Measurements from ENCODE around the gene PRKAA1.
"Not testable (repeated sequence)": the region's sequence is repeated elsewhere in the genome, so short reads cannot be mapped to it uniquely, and the experiment has no call there.

The PRKAA1 gene

DNA sequence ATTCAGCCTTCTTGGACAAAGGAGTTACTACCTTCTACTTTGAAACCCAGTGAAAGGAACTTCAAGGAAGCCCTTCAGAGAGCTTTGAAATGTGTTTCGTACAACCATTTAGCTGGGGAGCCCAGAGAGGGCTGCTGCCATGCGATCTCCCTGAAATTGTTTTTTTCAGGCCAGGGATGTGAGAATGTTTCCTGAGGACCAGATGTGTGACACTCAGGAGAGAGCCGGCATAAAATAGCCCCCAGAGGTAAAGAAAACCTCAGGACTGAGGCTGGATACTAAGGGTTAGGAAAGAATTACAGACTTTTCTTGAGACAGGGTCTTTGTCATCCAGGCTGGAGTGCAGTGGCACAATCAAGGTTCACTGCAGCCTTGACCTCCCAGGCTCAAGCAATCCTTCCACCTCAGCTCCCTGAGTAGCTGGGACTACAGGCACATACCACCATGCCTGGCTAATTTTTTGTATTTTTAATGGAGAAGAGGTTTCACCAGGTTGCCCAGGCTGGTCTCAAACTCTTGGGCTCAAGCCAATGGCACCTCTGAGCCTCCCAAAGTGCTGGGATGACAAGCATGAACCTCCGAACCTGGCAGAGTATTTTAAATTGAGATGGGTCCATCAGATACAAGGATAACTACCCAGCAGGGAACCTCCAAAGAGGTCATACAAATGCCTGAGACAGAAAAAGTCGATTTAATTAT, 28.5 kb upstream of the PRKAA1 start:
- DNase-seq (ENCODE audit: low read depth in 1 of 2, low spot score in 1 of 2), result no peak

DNA sequence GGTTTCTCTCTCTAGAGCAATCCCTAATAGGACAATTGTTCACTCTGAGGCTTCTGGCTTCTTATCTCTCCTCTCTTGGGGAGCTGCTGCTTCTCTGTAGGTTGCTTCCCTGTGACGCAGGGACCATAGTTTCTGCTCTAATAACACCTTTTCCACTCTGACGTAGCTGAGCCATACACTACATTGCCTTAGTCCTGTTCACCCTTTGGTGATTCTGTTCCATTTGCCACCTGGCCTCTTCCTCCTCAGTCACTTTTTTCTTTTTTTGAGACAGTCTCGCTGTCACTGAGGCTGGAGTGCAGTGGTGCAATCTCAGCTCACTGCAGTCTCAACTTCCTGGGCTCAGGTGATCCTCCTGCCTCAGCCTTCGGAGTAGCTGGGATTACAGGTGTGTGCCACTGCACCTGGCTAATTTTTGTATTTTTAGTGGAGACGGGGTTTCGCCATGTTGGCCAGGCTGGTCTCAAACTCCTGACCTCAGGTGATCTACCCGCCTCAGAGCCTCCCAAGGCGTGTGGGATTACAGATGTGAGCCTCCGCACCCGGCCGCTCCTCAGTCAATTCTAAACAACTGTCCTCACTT, 27.4 kb upstream of the PRKAA1 start:
- not testable (repeated sequence) for DNase-seq (ENCODE audit: low read depth in 1 of 2, low spot score in 1 of 2)

DNA sequence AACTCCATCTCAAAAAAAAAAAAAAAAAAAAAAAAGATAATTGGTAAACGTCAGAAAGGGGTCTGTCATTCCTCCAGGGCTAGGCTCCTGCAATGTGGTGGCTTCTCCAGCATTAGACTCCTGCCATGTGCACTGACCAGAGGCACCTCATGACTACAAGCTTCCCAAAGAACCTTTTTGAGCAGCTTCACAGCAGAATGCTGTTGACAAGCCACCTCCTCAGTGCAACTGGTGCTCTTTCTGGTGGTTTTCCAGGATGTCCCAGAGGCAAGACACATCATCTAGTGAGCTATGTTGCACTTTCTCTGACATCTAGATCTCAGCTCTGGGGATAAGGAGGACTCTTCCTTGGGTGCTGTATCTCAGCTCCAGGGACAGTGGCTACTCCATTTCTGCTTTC, 25.3 kb upstream of the PRKAA1 start:
- no peak for DNase-seq (ENCODE audit: low read depth in 1 of 2, low spot score in 1 of 2)

DNA sequence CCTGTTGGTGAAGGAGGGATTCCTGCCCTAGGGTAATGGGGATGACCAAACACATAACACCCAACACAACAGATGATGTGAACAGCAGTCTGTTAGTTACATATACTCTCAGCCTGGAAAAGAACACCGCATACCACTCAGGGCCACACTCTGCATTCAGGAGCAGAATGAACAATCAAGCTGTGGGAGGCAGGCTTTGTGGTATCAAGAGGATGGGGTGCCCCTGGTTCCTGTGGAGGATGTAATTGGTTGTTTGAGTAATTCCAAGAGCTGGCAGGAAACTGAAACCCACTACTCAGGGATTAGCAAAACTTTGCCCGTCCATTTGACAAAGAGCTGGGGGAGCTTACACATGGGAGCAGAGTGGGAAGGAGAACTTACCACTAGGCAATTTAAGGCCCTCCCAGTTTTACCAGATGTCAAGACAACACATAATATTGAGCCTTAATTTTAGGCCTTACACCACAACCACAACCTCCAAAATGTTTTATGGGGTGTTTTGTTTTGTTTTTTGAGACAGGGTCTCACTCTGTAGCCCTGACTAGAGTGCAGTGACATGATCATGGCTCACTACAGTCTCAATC, 15.6 kb upstream of the PRKAA1 start:
- no peak for DNase-seq (ENCODE audit: low read depth in 1 of 2, low spot score in 1 of 2)

DNA sequence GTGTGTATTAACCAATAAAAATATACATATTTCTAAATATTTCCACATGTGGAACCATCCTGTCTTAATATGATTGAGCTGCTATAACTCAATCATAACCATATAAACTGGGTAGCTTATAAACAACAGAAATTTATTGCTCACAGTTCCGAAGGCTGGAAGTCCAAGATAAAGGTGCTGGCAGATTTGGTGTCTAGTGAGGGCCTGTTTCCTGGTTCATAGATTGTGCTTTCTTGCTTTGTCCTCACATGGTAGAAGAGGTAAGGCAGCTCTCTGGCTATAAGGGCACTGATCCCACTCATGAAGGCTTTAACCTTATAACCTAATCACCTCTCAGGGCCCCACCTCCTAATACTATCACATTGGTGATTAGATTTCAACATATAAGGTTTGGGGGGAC, 14.0 kb upstream of the PRKAA1 start:
- DNase-seq (ENCODE audit: low read depth in 1 of 2, low spot score in 1 of 2), result no peak

DNA sequence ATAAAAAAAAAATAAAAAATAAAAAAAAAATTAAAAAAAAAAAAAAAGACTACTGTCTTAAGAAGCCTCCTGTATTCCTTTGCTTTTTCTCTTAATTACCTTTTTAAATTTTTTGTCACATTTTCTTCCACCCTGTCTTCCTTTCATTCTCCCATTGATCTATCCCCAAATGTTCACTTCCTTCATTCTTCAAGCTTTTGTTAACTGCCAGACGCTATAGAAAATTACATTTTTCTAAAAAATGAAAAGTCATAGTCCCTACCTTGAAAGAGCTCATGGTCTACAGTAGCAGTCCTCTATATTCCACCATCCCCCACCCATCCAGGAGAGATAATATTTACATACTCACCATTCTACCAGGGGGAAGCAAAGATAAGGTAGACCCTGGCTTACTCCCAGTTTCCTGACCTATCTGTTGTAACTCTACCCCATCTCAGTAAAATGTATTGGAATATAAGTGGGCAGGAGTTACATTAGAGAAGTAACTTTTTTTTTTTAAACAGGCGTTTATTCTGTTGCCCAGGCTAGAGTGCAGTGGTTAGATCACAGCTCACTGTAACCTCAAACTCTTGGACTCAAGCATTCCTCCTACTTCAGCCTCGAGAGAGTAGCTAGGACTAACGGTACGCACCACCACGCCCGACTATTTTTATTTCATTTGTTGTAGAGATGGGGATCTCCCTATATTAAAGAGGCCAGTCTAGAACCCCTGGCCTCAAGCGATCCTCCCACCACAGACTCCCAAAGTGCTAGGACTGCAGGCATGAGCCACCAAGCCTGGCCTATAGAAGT, 3.8 kb upstream of the PRKAA1 start:
- DNase-seq (ENCODE audit: low read depth in 1 of 2, low spot score in 1 of 2), result no peak

DNA sequence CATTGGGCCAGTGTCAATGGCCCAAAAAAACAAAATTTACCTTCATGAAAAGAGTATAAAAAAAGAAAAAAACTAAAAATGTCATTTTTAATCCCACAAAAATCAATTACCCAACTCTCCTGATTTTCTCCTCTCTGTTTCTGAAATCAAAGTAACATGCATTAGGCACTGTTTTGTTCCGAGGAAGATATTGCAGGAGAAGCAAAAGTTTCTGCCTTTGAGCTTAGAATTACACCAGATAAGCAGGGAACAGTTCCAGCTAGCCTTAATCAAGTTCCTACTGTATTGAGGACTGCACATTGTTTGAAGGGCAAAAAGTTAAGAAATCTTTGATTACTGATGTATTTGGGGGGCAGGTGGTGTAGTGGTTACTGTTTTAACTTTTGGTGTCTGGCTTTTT, 1.1 kb upstream of the PRKAA1 start:
- DNase-seq (ENCODE audit: low read depth in 1 of 2, low spot score in 1 of 2), result no peak

DNA sequence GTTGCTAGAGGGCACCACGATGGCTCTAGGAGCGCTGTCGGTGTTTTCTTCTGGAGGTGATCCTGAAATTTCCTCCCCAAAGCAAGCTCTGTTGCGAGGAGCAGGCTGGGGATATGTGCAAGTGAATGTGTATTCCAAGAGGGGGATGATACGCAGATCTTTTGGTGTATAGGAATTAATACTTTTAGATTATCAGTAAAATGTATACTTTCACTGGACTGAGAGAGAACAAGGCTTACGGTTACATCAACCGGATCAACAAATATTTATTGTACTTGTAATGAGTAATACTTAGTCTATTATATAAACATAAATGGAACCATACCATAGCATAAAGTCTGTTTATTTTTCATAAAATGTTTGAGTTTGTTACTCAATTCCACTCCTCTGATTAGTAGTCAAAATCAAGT, 632 bp upstream of the PRKAA1 start:
- DNase-seq (ENCODE audit: low read depth in 1 of 2, low spot score in 1 of 2), result no peak

DNA sequence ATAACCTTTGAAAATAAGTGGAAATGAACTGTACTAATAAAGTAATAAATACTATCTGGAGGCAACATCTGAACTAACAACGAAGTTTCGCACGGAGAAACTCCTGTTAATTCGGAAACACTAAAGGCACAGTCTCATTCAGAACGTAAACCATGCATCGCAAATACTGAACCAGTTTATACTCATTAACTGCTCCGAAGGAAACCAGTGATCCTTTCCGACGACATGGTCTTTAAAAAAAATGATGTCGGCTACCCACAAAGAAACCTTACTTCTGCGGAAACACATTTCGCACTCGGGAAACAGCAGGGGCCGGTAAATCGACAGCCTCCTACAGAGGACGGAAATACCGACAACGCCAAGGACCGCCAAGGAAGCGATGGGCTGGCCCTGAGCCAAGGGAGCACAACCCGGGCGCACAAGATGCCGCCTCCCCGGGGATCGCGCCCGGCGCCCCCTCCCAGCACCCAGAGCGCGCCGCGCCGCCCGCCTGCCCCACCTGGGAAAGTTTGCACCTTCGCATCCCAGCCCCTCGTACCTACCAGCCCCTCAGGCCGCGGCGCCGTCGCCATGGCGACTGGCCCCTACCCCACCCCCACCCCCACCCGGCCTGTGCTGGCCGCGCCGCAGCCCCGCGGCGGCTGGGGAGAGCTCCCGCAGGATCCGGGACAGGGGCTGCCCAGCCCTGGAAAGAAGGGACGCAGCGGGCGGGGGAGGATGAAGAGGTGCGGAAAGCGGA, 732 bp downstream of the PRKAA1 start:
- DNase-seq (ENCODE audit: low read depth in 1 of 2, low spot score in 1 of 2), result peak; percentile 48 to 66

DNA sequence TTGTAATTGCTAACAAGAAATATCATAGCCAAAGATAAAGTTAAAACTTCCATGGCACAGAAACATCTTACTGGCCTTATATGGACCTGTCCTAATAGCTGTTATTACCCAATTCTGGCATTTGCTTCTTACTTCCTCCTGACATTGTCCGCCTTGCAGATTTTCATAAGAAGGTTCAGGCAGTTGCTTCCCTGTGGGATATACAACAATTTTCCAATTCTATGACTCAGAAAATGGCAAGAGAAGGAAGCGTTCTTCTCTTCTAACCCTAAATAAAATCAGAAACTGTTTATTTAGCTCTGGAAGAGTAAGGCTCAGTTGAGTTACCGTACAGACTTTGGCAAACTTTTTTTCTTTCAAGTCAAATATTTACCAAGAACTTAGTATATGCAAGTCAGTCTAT, 1.7 kb downstream of the PRKAA1 start:
- DNase-seq (ENCODE audit: low read depth in 1 of 2, low spot score in 1 of 2), result no peak

DNA sequence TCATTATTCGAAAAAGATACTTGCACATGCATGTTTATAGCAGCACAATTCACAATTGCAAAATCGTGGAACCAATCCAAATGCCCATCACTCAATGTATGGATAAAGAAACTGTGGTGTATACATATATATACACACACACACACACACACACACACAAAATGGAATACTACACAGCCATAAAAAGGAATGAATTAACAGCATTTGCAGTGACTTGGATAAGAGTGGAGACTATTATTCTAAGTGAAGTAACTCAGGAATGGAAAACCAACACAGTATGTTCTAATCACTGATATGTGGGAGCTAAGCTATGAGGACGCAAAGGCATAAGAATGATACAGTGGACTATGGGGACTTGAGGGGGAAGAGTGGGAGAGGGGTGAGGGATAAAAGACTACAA, 3.3 kb downstream of the PRKAA1 start:
- DNase-seq (ENCODE audit: low read depth in 1 of 2, low spot score in 1 of 2), result not testable (repeated sequence)

DNA sequence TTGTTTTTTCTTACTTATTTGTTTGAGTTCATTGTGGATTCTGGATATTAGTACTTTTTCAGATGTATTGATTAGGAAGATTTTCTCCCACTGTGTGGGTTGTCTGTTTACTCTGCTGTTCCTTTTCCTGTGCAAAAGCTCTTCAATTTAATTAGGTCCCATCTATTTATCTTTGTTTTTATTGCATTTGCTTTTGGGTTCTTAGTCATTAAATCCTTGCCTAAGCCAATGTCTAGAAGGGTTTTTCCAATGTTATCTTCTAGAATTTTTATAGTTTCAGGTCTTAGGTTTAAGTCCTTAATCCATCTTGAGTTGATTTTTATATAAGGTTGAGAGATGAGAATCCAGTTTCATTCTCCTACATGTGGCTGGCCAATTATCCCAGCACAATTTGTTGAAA, 3.8 kb downstream of the PRKAA1 start:
- DNase-seq (ENCODE audit: low read depth in 1 of 2, low spot score in 1 of 2), result not testable (repeated sequence)

DNA sequence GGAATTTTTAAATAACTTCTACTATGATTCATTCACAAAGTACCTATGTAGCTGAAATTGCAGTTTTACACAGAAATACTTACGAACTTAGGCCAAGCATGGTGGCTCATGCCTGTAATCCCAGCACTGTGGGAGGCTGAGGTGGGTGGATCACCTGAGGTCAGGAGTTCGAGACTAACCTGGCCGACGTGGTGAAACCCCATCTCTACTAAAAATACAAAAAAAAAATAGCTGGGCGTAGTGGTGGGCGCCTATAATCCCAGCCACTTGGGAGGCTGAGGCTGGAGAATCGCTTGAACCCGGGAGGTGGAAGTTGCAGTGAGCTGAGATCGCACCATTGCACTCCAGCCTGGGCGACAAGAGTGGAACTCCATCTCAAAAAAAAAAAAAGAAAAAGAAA, 5.5 kb downstream of the PRKAA1 start:
- DNase-seq (ENCODE audit: low read depth in 1 of 2, low spot score in 1 of 2), result not testable (repeated sequence)

DNA sequence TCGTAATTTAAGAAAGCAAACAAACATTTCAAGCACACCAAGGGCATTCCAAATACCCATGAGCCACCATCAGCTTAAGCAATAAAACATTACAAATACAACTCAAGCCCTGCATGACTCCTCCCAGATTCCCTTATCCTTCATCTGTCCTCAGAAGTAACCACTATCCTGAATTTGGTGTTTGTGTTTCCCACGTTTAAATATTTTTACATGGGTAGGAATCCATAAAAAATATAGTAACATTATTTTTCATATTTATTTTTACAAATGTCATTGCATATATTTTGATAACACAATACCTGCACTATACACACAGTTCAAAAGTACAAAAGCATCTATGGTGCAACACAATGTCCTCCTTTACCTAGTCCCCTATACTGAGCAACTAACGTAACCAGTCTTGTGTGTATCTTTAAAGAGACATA, 6.4 kb downstream of the PRKAA1 start:
- DNase-seq (ENCODE audit: low read depth in 1 of 2, low spot score in 1 of 2), result no peak

DNA sequence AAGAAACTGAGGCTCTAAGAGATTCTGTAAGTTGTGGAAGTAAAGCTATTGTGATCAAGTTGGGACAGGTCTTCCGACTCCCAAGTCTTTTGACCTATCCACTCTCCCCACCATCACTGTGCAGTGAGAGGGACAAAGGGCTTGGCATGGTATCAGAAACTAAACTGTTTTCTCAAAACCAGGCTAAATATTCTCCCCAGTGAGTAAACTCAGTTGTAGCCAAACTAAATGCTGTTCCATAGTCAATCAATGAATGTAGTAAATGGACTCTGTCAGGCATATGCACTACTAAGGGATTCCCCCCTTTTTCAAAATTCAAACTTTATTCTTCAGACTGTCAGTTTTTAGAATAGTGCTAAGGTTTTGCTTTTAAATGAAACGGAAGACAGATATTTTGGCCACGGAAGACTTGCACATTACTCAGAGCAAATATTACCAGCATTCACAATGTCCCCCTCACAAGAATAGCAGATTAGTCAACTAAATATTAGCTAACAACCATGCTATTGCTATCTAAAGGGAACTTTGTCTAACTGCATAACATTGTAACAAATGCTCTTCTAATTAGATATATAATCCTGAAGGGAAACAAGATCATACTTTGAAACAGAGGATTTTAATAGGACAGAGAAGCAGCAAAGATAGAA, 7.1 kb downstream of the PRKAA1 start:
- no peak for DNase-seq (ENCODE audit: low read depth in 1 of 2, low spot score in 1 of 2)

DNA sequence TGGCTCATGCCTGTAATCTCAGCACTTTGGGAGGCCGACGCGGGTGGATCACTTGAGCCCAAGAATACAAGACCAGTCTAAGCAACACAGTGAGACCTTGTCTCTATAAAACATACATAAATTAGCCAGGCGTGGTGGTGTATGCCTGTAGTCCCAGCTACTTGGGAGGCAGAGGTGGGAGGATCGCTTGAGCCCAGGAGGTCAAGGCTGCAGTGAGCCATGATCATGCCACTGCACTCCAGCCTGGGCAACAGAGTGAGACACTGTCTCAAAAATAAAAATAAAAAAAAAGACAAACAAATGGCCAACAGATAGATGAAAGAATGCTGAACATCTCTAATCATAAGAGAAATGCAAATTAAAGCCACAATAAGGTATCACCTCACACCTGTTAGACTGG, 9.2 kb downstream of the PRKAA1 start:
- not testable (repeated sequence) for DNase-seq (ENCODE audit: low read depth in 1 of 2, low spot score in 1 of 2)

DNA sequence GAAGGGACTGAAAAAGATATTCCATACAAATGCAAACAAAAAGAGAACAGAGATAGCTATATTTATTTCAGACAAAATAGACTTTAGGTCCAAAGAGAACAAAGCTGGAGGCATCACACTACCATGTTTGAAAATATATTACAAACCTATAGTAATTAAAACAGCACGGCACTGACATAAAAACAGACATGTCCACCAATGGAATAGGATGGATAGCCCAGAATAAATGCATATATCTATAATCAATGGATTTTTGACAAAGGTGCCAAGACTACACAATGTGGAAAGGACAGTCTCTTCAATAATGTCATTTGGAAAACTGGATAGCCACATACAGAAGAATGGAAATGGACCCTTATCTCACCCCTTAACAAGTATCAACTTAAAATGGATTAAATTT, 10.2 kb downstream of the PRKAA1 start:
- DNase-seq (ENCODE audit: low read depth in 1 of 2, low spot score in 1 of 2), result no peak

DNA sequence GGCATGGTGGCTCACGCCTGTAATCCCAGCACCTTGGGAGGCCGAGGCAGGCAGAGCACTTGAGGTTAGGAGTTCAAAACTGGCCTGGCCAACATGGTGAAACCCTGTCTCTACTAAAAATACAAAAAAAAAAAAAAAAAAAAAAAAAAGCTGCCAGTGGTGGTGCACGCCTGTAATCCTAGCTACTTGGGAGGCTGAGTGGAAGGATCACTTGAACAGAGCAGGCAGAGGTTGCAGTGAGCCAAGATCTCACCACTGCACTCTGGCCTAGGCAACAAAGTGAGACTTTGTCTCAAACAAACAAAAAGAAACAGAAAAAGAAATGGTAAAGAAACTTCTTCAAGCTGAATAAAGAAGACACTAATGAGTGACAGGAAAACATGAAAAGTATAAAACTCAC, 11.5 kb downstream of the PRKAA1 start:
- DNase-seq (ENCODE audit: low read depth in 1 of 2, low spot score in 1 of 2), result not testable (repeated sequence)

DNA sequence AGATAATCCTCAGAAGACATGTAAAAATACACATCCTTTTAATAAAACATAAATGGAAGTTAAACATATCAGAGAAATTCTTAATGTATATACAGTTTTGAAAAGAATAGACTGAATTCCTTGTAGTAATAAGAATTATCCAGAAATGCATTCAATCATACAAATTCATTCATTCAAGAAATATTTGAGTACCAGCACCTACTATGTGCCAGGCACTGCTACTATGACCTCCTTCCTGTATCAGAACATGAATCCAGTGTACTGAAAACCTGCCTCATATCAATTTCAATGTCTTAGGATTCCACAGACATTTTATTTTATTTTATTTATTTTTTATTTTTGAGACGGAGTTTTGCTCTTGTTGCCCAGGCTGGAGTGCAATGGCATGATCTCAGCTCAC, 13.3 kb downstream of the PRKAA1 start:
- no peak for DNase-seq (ENCODE audit: low read depth in 1 of 2, low spot score in 1 of 2)

DNA sequence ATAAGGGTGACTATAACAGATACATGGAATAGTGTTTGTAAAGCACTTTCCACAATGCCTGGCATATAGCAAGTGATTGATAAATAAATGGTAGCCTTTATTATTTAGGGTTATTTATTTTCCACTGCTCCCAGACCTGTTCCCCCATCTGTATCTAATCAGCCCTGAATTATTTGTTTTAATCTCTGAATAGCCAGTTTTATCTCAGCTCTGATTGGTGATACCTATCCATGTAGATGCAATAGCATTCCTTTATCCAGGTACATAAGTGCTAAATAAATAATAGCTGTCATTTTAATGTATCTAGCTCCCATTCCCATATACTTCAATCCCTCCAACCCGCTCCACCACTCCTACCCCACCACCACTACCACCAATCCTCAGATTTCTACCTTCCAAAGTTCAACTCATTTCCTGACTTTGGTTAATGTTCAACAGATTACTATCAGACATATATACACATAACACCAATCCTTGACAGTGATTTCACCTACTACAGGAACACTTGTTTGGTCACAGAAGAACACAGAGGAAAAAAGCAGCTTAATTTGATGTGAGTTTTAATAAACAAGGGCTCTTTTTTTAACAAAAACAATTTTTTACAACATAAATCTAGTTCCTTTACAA, 14.0 kb downstream of the PRKAA1 start:
- no peak for DNase-seq (ENCODE audit: low read depth in 1 of 2, low spot score in 1 of 2)

Measured in activated T-helper 1 cell treated with anti-CD3 and anti-CD28 coated beads, Interleukin-2, amount 50 U/mL, for 16 hours (primary cell).